Gastroesophageal sphincter (tissue), 4 donors: ENCODE results near the gene SCGB1D2. TPM values are rescaled to one million over a fixed set of nuclear protein-coding genes. Genes with fewer than 3 reads are reported as not detected.

ENCODE experiments used
- ATAC-seq: fragments of 150-250 bp; one replicate; pipeline ENCODE4 v1.9.1; 2016; ENCODE audit warnings: mild to moderate bottlenecking, moderate library complexity
- H3K27ac ChIP-seq, 4 donors: fragments of 200-600 bp; sonication (generic) in 3 of 4; 1 replicate in 3 of 4; 2 replicates in 1 of 4; pipeline ENCODE4 v1.5.1; 2016 to 2019
- H3K27me3 ChIP-seq: fragments of 200-600 bp; sonication (generic); one replicate; pipeline ENCODE4 v1.5.1; 2019
- H3K36me3 ChIP-seq, 2 donors: fragments of 200-600 bp; sonication (generic); one replicate each; pipeline ENCODE4 v1.5.1; 2019; ENCODE audit warnings: control low read depth in 1 of 2
- H3K4me1 ChIP-seq, 3 donors: fragments of 200-600 bp; sonication (generic); 1 replicate in 2 of 3; 2 replicates in 1 of 3; pipeline ENCODE4 v1.5.1; 2016 to 2019; ENCODE audit warnings: control low read depth in 2 of 3
- H3K4me3 ChIP-seq, 2 donors: fragments of 200-600 bp; sonication (generic); one replicate each; pipeline ENCODE4 v1.5.1; 2019; ENCODE audit warnings: mild to moderate bottlenecking in 1 of 2, moderate library complexity in 1 of 2
- H3K9me3 ChIP-seq, 3 donors: fragments of 200-600 bp; sonication (generic); one replicate each; pipeline ENCODE4 v1.5.1; 2017 to 2019; ENCODE audit warnings: control low read depth in 2 of 3
- CTCF ChIP-seq, 4 experiments: fragments of 200-600 bp in 2 of 4; fragments of 450-650 bp in 2 of 4; sonication (generic) in 1 of 4; IDR thresholded peaks; one replicate each; pipeline ENCODE4 v1.5.1; 2017 to 2019; ENCODE audit warnings: antibody characterized with exemption in 4 of 4, mild to moderate bottlenecking in 2 of 4, moderate library complexity in 2 of 4
- EP300 ChIP-seq: sonication (generic); formaldehyde crosslinking; IDR thresholded peaks from one replicate; pipeline ENCODE4 v1.6.1; 2017; ENCODE audit warnings: antibody characterized with exemption, mild to moderate bottlenecking
- POLR2A ChIP-seq, 2 donors: fragments of 450-650 bp; IDR thresholded peaks; one replicate each; pipeline ENCODE4 v1.6.1; 2017; ENCODE audit warnings: antibody characterized with exemption in 2 of 2, mild to moderate bottlenecking in 2 of 2, moderate library complexity in 1 of 2
- POLR2AphosphoS5 ChIP-seq: sonication (generic); formaldehyde crosslinking; IDR thresholded peaks from one replicate; pipeline ENCODE4 v1.6.1; 2017; ENCODE audit warnings: antibody characterized with exemption
- total RNA-seq, 4 donors: library from RNA; depleted of rRNA; stranded (reverse); fragments of >200 nt; gene quantifications; one replicate each; pipeline ENCODE4 v1.1.0, GENCODE V29; 2016

SCGB1D2 gene
- total RNA-seq, 4 donors from 2014 or later, result 9.3 TPM; not detected in 3

- Histone ChIP-seq H3K27me3 (peaks cover 1% of the 10 kb centered on the region), H3K36me3 (no peaks in the 10 kb centered on the region), H3K4me1 (no peaks in the 10 kb centered on the region), H3K9me3 (no peaks in the 10 kb centered on the region), H3K27ac (no peak overlapping the region), H3K4me3 (no peak overlapping the region)
- TF ChIP-seq EP300, result no peak
- TF ChIP-seq POLR2A (IDR thresholded peaks at IDR 0.05), result no peak
- no peak for TF ChIP-seq CTCF (IDR thresholded peaks at IDR 0.05)
- no peak for TF ChIP-seq POLR2AphosphoS5
- no peak for ATAC-seq
These were observed 38.4 kb downstream of the SCGB1D2 start for GRCh38 chr11:62280452-62280851.

Other genes starting within 250 kb of the SCGB1D2 start
- 10 to 100 TPM; 10.5 to 28.3 (median 16.8) TPM for gene INCENP, start 118.2 kb upstream of the SCGB1D2 start, total RNA-seq
- not detected for gene SCGB1D1, start 52.0 kb upstream of the SCGB1D2 start, total RNA-seq
- gene SCGB2A1, start 33.6 kb upstream of the SCGB1D2 start, total RNA-seq, result 1 to 10 TPM in 1 of 4 donors, not detected in 3; 8.7 TPM
- 10 to 100 TPM in 1 of 4 donors, not detected in 3; 40.0 TPM for gene SCGB2A2, start 27.9 kb downstream of the SCGB1D2 start, total RNA-seq
- gene SCGB1D4, start 56.8 kb downstream of the SCGB1D2 start, total RNA-seq, result not detected
- 10 to 100 TPM; 10.1 to 16.3 (median 13.5) TPM for gene ASRGL1, start 95.2 kb downstream of the SCGB1D2 start, total RNA-seq
- gene SCGB1A1, start 176.8 kb downstream of the SCGB1D2 start, total RNA-seq, result not detected